K562 (cell line): Measurements from ENCODE around the gene PPP1R9B. TPM values are rescaled to one million over a fixed set of nuclear protein-coding genes. Genes with fewer than 3 reads are reported as not detected.

Source experiments
- ATAC-seq: fragments of 200-7000 bp; cut with Tn5 transposase; 3 replicates; pipeline ENCODE4 v1.9.1; 2020; ENCODE audit warnings: moderate library complexity
- BruUV-seq: library from RNA; stranded (reverse); fragments of 400-500 nt; replicated peaks from 2 replicates; lab custom pipeline; 2021; lab: Mats Ljungman, UMichigan
- CTCF ChIA-PET: fragments of 300-600 bp; formaldehyde crosslinking; extraction: SDS; loops from one replicate; lab custom pipeline; 2021; ENCODE audit warnings: low intra/inter-chr PET ratio; lab: Yijun Ruan, JAX
- POLR2A ChIA-PET: fragments of 300-600, 350-650 bp; sonication (Branson Sonifier 250); formaldehyde crosslinking; extraction: SDS; loops from one replicate; lab custom pipeline; 2021; ENCODE audit warnings: antibody characterized with exemption, inconsistent platforms; lab: Yijun Ruan, JAX
- DNase-seq, 4 experiments: peaks; one replicate each; pipeline versions ENCODE4 v3.0.0 to v3.0.0-alpha.2; 2011 to 2018; ENCODE audit warnings: low spot score in 3 of 4, mixed read lengths in 3 of 4; ENCODE audit errors: extremely low read depth in 1 of 4
- FAIRE-seq: peaks from 2 replicates; lab custom pipeline; 2011; peaks lifted over from hg19 to GRCh38; lab: Jason Lieb, UNC
- H2AFZ ChIP-seq: 2 replicates; pipeline ENCODE4 v1.6.0; 2011; ENCODE audit warnings: low read depth, low read length, control low read depth, inconsistent platforms
- H3K27ac ChIP-seq: fragments of 200-600 bp; 3 replicates; pipeline ENCODE4 v1.8.0; 2011; ENCODE audit warnings: low read depth, mild to moderate bottlenecking, control low read depth, inconsistent platforms, low read length, moderate library complexity, mixed read lengths; ENCODE audit errors: extremely low read depth
- H3K27me3 ChIP-seq, 2 experiments: fragments of 300-600 bp in 1 of 2; 2 replicates in 1 of 2; 3 replicates in 1 of 2; pipeline versions ENCODE4 v1.6.0 to v1.8.0; 2011; ENCODE audit warnings: inconsistent platforms in 2 of 2, low read length in 2 of 2, mild to moderate bottlenecking in 1 of 2, mixed read lengths in 1 of 2, moderate library complexity in 1 of 2; ENCODE audit not compliant: control insufficient read depth in 2 of 2, insufficient read depth in 2 of 2
- H3K36me3 ChIP-seq: fragments of 300-600 bp; 3 replicates; pipeline ENCODE4 v1.8.0; 2011; ENCODE audit warnings: mild to moderate bottlenecking, low read length, inconsistent platforms; ENCODE audit not compliant: control insufficient read depth, insufficient read depth
- H3K4me1 ChIP-seq, 2 experiments: fragments of 200-600 bp in 1 of 2; replicated peaks in 1 of 2; 2 replicates in 1 of 2; 3 replicates in 1 of 2; pipeline versions ENCODE4 v1.5.1 to v1.8.0; 2011; ENCODE audit warnings: inconsistent platforms in 2 of 2, low read length in 2 of 2, mild to moderate bottlenecking in 1 of 2, mixed read lengths in 1 of 2, moderate library complexity in 1 of 2; ENCODE audit not compliant: control insufficient read depth in 2 of 2, insufficient read depth in 2 of 2
- H3K4me2 ChIP-seq: 2 replicates; pipeline ENCODE4 v1.6.1; 2011; ENCODE audit warnings: low read length, control low read depth, inconsistent platforms, mixed read lengths; ENCODE audit not compliant: insufficient read depth
- H3K4me3 ChIP-seq: fragments of 200-600 bp; sonication (generic), shearing (Covaris generic); 2 replicates; pipeline ENCODE4 v1.5.1; 2016; ENCODE audit warnings: control low read depth, inconsistent platforms
- H3K79me2 ChIP-seq: fragments of 200-600 bp; 3 replicates; pipeline ENCODE4 v1.8.0; 2011; ENCODE audit warnings: low read length, inconsistent platforms; ENCODE audit not compliant: control insufficient read depth, insufficient read depth
- H3K9ac ChIP-seq, 2 experiments: 2 replicates each; pipeline versions ENCODE4 v1.6.0 to v1.6.1; 2011; ENCODE audit warnings: low read depth in 2 of 2, low read length in 2 of 2, control low read depth in 1 of 2, inconsistent platforms in 1 of 2, mild to moderate bottlenecking in 1 of 2, mixed read lengths in 1 of 2; ENCODE audit not compliant: insufficient read depth in 1 of 2
- H3K9me1 ChIP-seq: one replicate; pipeline ENCODE4 v1.6.0; 2011; ENCODE audit warnings: inconsistent platforms, mild to moderate bottlenecking, low read length, moderate library complexity; ENCODE audit not compliant: control insufficient read depth, insufficient read depth
- H3K9me3 ChIP-seq: replicated peaks from 2 replicates; pipeline ENCODE4 v1.5.1; 2011; ENCODE audit warnings: low read depth, low read length, inconsistent platforms; ENCODE audit not compliant: control insufficient read depth, insufficient read depth
- H4K20me1 ChIP-seq: replicated peaks from 2 replicates; pipeline ENCODE4 v1.6.1; 2011; ENCODE audit warnings: low read length, inconsistent platforms, mixed read lengths; ENCODE audit not compliant: control insufficient read depth, insufficient read depth
- CBX5 ChIP-seq: IDR thresholded peaks from 2 replicates; pipeline ENCODE4 v1.6.1; 2014; ENCODE audit warnings: low read depth, borderline replicate concordance
- CREB1 ChIP-seq, 2 experiments: sonication (generic) in 1 of 2; formaldehyde crosslinking in 1 of 2; IDR thresholded peaks; 2 replicates each; pipeline versions ENCODE4 v1.6.1 to v1.8.0; 2012 to 2022; ENCODE audit warnings: inconsistent platforms in 1 of 2, mild to moderate bottlenecking in 1 of 2, missing genetic modification reagents in 1 of 2, moderate library complexity in 1 of 2
- DPF2 ChIP-seq: fragments of 450-650 bp; IDR thresholded peaks from 2 replicates; pipeline ENCODE4 v1.6.1; 2016
- GATAD2B ChIP-seq: fragments of 450-650 bp; IDR thresholded peaks from 2 replicates; pipeline ENCODE4 v1.6.1; 2017; ENCODE audit warnings: mild to moderate bottlenecking, borderline replicate concordance
- RBM22 ChIP-seq: fragments of 200-400 bp; formaldehyde crosslinking; IDR thresholded peaks from 2 replicates; pipeline ENCODE4 v1.6.1; 2018; ENCODE audit warnings: low read length, low read depth; ENCODE audit not compliant: poor library complexity, severe bottlenecking
- SMC3 ChIP-seq: conservative IDR thresholded peaks from 2 replicates; pipeline ENCODE4 v1.6.1; 2011; ENCODE audit warnings: low read depth, low read length, improper control_type of control experiment; ENCODE audit not compliant: insufficient read depth
- SNIP1 ChIP-seq: fragments of 450-650 bp; IDR thresholded peaks from 2 replicates; pipeline ENCODE4 v1.7.1; 2017; ENCODE audit warnings: low read depth, mild to moderate bottlenecking
- SRF ChIP-seq, 2 experiments: fragments of 250-450, 450-650 bp in 1 of 2; sonication (Bioruptor Pico) in 1 of 2; sonication (generic) in 1 of 2; formaldehyde crosslinking; IDR thresholded peaks; 2 replicates each; pipeline versions ENCODE4 v1.5.0 to v1.5.1; 2020 to 2022; ENCODE audit warnings: mild to moderate bottlenecking in 1 of 2, missing genetic modification reagents in 1 of 2
- SRSF7 ChIP-seq: fragments of 200-400 bp; formaldehyde crosslinking; optimal IDR thresholded peaks from 2 replicates; pipeline ENCODE3; 2017; ENCODE audit warnings: mild to moderate bottlenecking, low read depth, low read length
- TOE1 ChIP-seq, 2 experiments: fragments of 450-650 bp in 1 of 2; sonication (generic) in 1 of 2; formaldehyde crosslinking in 1 of 2; IDR thresholded peaks; 2 replicates each; pipeline versions ENCODE4 v1.7.1 to v1.8.0; 2016 to 2022; ENCODE audit warnings: borderline replicate concordance in 2 of 2, mild to moderate bottlenecking in 2 of 2, antibody characterized with exemption in 1 of 2, inconsistent platforms in 1 of 2, low read depth in 1 of 2, missing genetic modification reagents in 1 of 2, moderate library complexity in 1 of 2
- ZNF24 ChIP-seq: fragments of 450-650 bp; IDR thresholded peaks from 2 replicates; pipeline ENCODE4 v1.6.1; 2016
- WGBS: fragments of 100-300 bp; shearing (Covaris generic); methylation state at CpG from one replicate; pipeline ENCODE4 v1.1.6; 2016; ENCODE audit warnings: low coverage, mixed read lengths; ENCODE audit not compliant: insufficient coverage; ENCODE audit errors: missing lambda C conversion rate; 5-methylcytosine and 5-hydroxymethylcytosine counted together
- in situ Hi-C: fragments of 300-500 bp; cut with MboI; formaldehyde crosslinking; loops from 4 replicates; pipeline ENCODE4 v1.15.0; 2018; ENCODE audit warnings: inconsistent platforms, mixed read lengths
- intact Hi-C: fragments of 100-400 bp; cut with micrococcal nuclease; formaldehyde crosslinking; loops from 2 replicates; pipeline ENCODE4 v1.14.2; 2022
- polyA plus RNA-seq, 8 experiments: library from polyadenylated mRNA; depleted of rRNA in 4 of 8; stranded (reverse) in 5 of 8; unstranded in 3 of 8; fragments of >200 nt; fragmentation: Nextera tagmentation in 2 of 8; fragmentation: Illumina TruSeq in 1 of 8; extraction: Ambion mirVana in 2 of 8; extraction: Trizol in 1 of 8; gene quantifications; 2 replicates each; pipeline versions ENCODE4 v1.2.1 to v1.2.3, GENCODE V29; 2011 to 2014; ENCODE audit warnings: inconsistent platforms in 1 of 8, missing spikeins in 1 of 8
- total RNA-seq, 7 experiments: library from RNA; depleted of rRNA in 6 of 7; stranded (reverse); fragments of >200 nt in 6 of 7; fragmentation: Illumina TruSeq in 2 of 7; extraction: Trizol in 2 of 7; gene quantifications; 2 replicates each; pipeline versions ENCODE4 v1.2.1 to v1.2.3, GENCODE V29; 2011 to 2021; ENCODE audit warnings: low replicate concordance in 1 of 7
- TF ChIP-seq, protein P1 (sequence below): fragments of 450-650 bp; formaldehyde crosslinking; IDR thresholded peaks from 2 replicates; pipeline ENCODE4 v1.4.0; 2020; ENCODE audit warnings: mild to moderate bottlenecking, moderate library complexity
- TF ChIP-seq, protein P2 (sequence below): sonication (generic); formaldehyde crosslinking; IDR thresholded peaks from 2 replicates; pipeline ENCODE4 v1.8.1; 2023; ENCODE audit warnings: mild to moderate bottlenecking, missing genetic modification reagents, moderate library complexity
- TF ChIP-seq, protein P3 (sequence below): fragments of 250-450 bp; sonication (Bioruptor Pico); IDR thresholded peaks from 2 replicates; pipeline ENCODE4 v1.4.0; 2020

PPP1R9B gene
- total and polyA plus RNA-seq, 9 of the 15 experiments (the other 6 are each of a cell fraction or from before 2014, with no cell fraction given) = 0.10 to 63.5 (median 24.7) TPM

- no peaks in the 10 kb centered on the region for H3K27me3 ChIP-seq
- FAIRE-seq = peak; percentile 97
- peaks cover 97% of the 10 kb centered on the region for H3K36me3 ChIP-seq
- in situ Hi-C loops (no loop called here), intact Hi-C loops (loop anchor here (2.0 kb wide), 1 partner anchor 21 kb away; no protein-coding TSS in a partner anchor)
- no peak overlapping the region for H3K9ac ChIP-seq
- H2AFZ ChIP-seq = no peak overlapping the region
- no peaks in the 10 kb centered on the region for H3K9me3 ChIP-seq
- H3K9me1 ChIP-seq = peaks cover 12% of the 10 kb centered on the region
- BruUV-seq = no TSS peak
- H3K4me2 ChIP-seq = no peak overlapping the region
- ATAC-seq = peak; percentile 96
- no peak overlapping the region for H3K4me3 ChIP-seq
- 37% methylated on average over 18 of the region's 19 CpGs for WGBS
- peaks cover 29% of the 10 kb centered on the region for H3K79me2 ChIP-seq
- POLR2A ChIA-PET = interaction anchor here (0.7 to 1.1 kb wide), 2 partner anchors 10 to 13 kb away, joined by 3 to 6 read pairs; partner anchors contain the start of gene SAMD14
- peaks cover 6 to 23% of the 10 kb centered on the region in 2 experiments; a peak in 3 of 5 replicates for H3K4me1 ChIP-seq
- no peak overlapping the region for H3K27ac ChIP-seq
- DNase-seq = peak; percentile 87 to 92 (median 88)
- H4K20me1 ChIP-seq = peaks cover 5% of the 10 kb centered on the region
- CTCF ChIA-PET = interaction anchor here (0.6 to 1.5 kb wide), 2 partner anchors 21 to 58 kb away, joined by 3 to 5 read pairs; no protein-coding TSS in a partner anchor
- peak in 1 of 2 experiments; percentile 42; a peak in 2 of 4 replicates for TF ChIP-seq SRF (CRISPR knock-in tag; IDR thresholded peaks at IDR 0.05)
- TF ChIP-seq SRSF7 = no peak
- TF ChIP-seq, protein P1, sequence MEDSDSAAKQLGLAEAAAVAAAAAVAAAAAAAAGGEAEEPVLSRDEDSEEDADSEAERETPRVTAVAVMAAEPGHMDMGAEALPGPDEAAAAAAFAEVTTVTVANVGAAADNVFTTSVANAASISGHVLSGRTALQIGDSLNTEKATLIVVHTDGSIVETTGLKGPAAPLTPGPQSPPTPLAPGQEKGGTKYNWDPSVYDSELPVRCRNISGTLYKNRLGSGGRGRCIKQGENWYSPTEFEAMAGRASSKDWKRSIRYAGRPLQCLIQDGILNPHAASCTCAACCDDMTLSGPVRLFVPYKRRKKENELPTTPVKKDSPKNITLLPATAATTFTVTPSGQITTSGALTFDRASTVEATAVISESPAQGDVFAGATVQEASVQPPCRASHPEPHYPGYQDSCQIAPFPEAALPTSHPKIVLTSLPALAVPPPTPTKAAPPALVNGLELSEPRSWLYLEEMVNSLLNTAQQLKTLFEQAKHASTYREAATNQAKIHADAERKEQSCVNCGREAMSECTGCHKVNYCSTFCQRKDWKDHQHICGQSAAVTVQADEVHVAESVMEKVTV = 0 out of 2 replicates have a peak, but pooled peaks have one; percentile 38
- TF ChIP-seq TOE1 (IDR thresholded peaks at IDR 0.05; ENCODE audit: borderline replicate concordance) = peak; percentile 34; the same call in 1 of the 2 replicates
- TF ChIP-seq TOE1 (CRISPR knock-in tag; IDR thresholded peaks at IDR 0.05; ENCODE audit: borderline replicate concordance, low read depth) = no peak
- TF ChIP-seq DPF2 = 0 out of 2 replicates have a peak, but pooled peaks have one; percentile 33
- TF ChIP-seq ZNF24 = 0 out of 2 replicates have a peak, but pooled peaks have one; percentile 25
- peak; percentile 97 for TF ChIP-seq CBX5
- TF ChIP-seq SNIP1 = no peak
- TF ChIP-seq, protein P2, sequence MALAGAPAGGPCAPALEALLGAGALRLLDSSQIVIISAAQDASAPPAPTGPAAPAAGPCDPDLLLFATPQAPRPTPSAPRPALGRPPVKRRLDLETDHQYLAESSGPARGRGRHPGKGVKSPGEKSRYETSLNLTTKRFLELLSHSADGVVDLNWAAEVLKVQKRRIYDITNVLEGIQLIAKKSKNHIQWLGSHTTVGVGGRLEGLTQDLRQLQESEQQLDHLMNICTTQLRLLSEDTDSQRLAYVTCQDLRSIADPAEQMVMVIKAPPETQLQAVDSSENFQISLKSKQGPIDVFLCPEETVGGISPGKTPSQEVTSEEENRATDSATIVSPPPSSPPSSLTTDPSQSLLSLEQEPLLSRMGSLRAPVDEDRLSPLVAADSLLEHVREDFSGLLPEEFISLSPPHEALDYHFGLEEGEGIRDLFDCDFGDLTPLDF = peak; percentile 67; the same call in 1 of the 2 replicates
- TF ChIP-seq GATAD2B = no peak
- TF ChIP-seq SMC3 = peak; percentile 68
- TF ChIP-seq, protein P3, sequence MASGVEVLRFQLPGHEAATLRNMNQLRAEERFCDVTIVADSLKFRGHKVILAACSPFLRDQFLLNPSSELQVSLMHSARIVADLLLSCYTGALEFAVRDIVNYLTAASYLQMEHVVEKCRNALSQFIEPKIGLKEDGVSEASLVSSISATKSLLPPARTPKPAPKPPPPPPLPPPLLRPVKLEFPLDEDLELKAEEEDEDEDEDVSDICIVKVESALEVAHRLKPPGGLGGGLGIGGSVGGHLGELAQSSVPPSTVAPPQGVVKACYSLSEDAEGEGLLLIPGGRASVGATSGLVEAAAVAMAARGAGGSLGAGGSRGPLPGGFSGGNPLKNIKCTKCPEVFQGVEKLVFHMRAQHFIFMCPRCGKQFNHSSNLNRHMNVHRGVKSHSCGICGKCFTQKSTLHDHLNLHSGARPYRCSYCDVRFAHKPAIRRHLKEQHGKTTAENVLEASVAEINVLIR = 0 out of 2 replicates have a peak, but pooled peaks have one; percentile 40
- no peak for TF ChIP-seq RBM22
- peak; percentile 70; the same call in 1 of the 2 replicates for TF ChIP-seq CREB1 (IDR thresholded peaks at IDR 0.05)
- TF ChIP-seq CREB1 (CRISPR knock-in tag; IDR thresholded peaks at IDR 0.05) = peak; percentile 69; the same call in 1 of the 2 replicates
These were observed 10.3 kb downstream of the PPP1R9B start for GRCh38 chr17:50139950-50140885.
